ENCODE measurements around the gene CACNB1. TPM values are rescaled to one million over a fixed set of nuclear protein-coding genes. Genes with fewer than 3 reads are reported as not detected.

Gene CACNB1
- total RNA-seq, 4 donors from 2014 or later = 7.1 to 20.3 (median 15.0) TPM

GRCh38 chr17:39141915-39142664 lies 55.4 kb downstream of the CACNB1 start:
- H3K4me1 ChIP-seq = peaks cover 0 to 25% (median 2%) of the 10 kb centered on the region in 4 donors
- no peak overlapping the region for H3K4me3 ChIP-seq
- DNase-seq (ENCODE audit: low spot score in 2 of 2) = no peak
- TF ChIP-seq EP300 (IDR thresholded peaks at IDR 0.05) (no peak), CTCF (IDR thresholded peaks at IDR 0.05) (no peak), POLR2A (IDR thresholded peaks at IDR 0.05) (no peak)
- WGBS, 2 donors = 88% methylated on average over 11 of the region's 11 CpGs
- H3K36me3 ChIP-seq = no peaks in the 10 kb centered on the region
- H3K27me3 ChIP-seq = no peaks in the 10 kb centered on the region
- no peak overlapping the region for H3K27ac ChIP-seq
- H3K9me3 ChIP-seq = peaks cover 0 to 3% (median 0%) of the 10 kb centered on the region in 4 donors

- peaks cover 0 to 3% (median 0%) of the 10 kb centered on the region in 4 donors for H3K9me3 ChIP-seq
- H3K27me3 ChIP-seq = no peaks in the 10 kb centered on the region
- no peak overlapping the region for H3K27ac ChIP-seq
- DNase-seq (ENCODE audit: low spot score in 2 of 2) = no peak
- TF ChIP-seq EP300 (IDR thresholded peaks at IDR 0.05) (no peak), POLR2A (IDR thresholded peaks at IDR 0.05) (no peak), CTCF (IDR thresholded peaks at IDR 0.05) (no peak)
- peaks cover 0 to 24% (median 2%) of the 10 kb centered on the region in 4 donors for H3K4me1 ChIP-seq
- 88 to 90% methylated on average over 5 of the region's 5 CpGs for WGBS, 2 donors
- no peaks in the 10 kb centered on the region for H3K36me3 ChIP-seq
- H3K4me3 ChIP-seq = no peak overlapping the region
Measured at GRCh38 chr17:39141294-39141693, 56.2 kb downstream of the CACNB1 start.

- Histone ChIP-seq H3K27me3 (no peaks in the 10 kb centered on the region), H3K4me1 (peaks cover 0 to 16% (median 2%) of the 10 kb centered on the region in 4 donors), H3K9me3 (peaks cover 0 to 3% (median 0%) of the 10 kb centered on the region in 4 donors), H3K27ac (no peak overlapping the region), H3K36me3 (no peaks in the 10 kb centered on the region), H3K4me3 (no peak overlapping the region)
- TF ChIP-seq CTCF (IDR thresholded peaks at IDR 0.05) (no peak), EP300 (IDR thresholded peaks at IDR 0.05) (no peak), POLR2A (IDR thresholded peaks at IDR 0.05) (no peak)
- DNase-seq (ENCODE audit: low spot score in 2 of 2) = no peak
- 88 to 94% methylated on average over 9 of the region's 9 CpGs for WGBS, 2 donors
Measured at GRCh38 chr17:39139561-39139960, 57.9 kb downstream of the CACNB1 start.

GRCh38 chr17:39139161-39139511 lies 58.3 kb downstream of the CACNB1 start:
- no peak for TF ChIP-seq CTCF (IDR thresholded peaks at IDR 0.05)
- no peak for TF ChIP-seq EP300 (IDR thresholded peaks at IDR 0.05)
- TF ChIP-seq POLR2A (IDR thresholded peaks at IDR 0.05) = no peak
- DNase-seq (ENCODE audit: low spot score in 2 of 2) = no peak
- no peak overlapping the region for H3K4me3 ChIP-seq
- H3K27ac ChIP-seq = no peak overlapping the region
- H3K36me3 ChIP-seq = no peaks in the 10 kb centered on the region
- peaks cover 0 to 3% (median 0%) of the 10 kb centered on the region in 4 donors for H3K9me3 ChIP-seq
- H3K27me3 ChIP-seq = no peaks in the 10 kb centered on the region
- WGBS, 2 donors = 75 to 76% methylated on average over 2 of the region's 2 CpGs
- H3K4me1 ChIP-seq = peaks cover 0 to 13% (median 2%) of the 10 kb centered on the region in 4 donors

- 78 to 83% methylated on average over 12 to 13 of the region's 13 CpGs for WGBS, 2 donors
- Histone ChIP-seq H3K4me1 (peaks cover 0 to 7% (median 0%) of the 10 kb centered on the region in 4 donors), H3K36me3 (no peaks in the 10 kb centered on the region), H3K27ac (no peak overlapping the region), H3K4me3 (no peak overlapping the region), H3K27me3 (no peaks in the 10 kb centered on the region), H3K9me3 (peaks cover 0 to 3% (median 0%) of the 10 kb centered on the region in 4 donors)
- TF ChIP-seq EP300 (IDR thresholded peaks at IDR 0.05) = no peak
- TF ChIP-seq CTCF (IDR thresholded peaks at IDR 0.05) = no peak
- TF ChIP-seq POLR2A (IDR thresholded peaks at IDR 0.05) = no peak
- DNase-seq (ENCODE audit: low spot score in 2 of 2) = no peak
Measured at GRCh38 chr17:39138431-39139160, 58.9 kb downstream of the CACNB1 start.

Measured in tibial nerve (tissue), 4 donors.